GM08714 (cell line): ENCODE data around the gene CCDC97.

ENCODE experiments used
- H3K4me3 ChIP-seq: fragments of 200-500 bp; sonication (Bioruptor generic); 2 replicates; pipeline ENCODE4 v1.5.1; 2014; ENCODE audit warnings: mild to moderate bottlenecking, low read length, inconsistent platforms
- ZNF274 ChIP-seq: IDR thresholded peaks from 2 replicates; pipeline ENCODE4 v1.6.1; 2012; ENCODE audit warnings: mild to moderate bottlenecking, low read depth, low read length

CCDC97 gene

DNA sequence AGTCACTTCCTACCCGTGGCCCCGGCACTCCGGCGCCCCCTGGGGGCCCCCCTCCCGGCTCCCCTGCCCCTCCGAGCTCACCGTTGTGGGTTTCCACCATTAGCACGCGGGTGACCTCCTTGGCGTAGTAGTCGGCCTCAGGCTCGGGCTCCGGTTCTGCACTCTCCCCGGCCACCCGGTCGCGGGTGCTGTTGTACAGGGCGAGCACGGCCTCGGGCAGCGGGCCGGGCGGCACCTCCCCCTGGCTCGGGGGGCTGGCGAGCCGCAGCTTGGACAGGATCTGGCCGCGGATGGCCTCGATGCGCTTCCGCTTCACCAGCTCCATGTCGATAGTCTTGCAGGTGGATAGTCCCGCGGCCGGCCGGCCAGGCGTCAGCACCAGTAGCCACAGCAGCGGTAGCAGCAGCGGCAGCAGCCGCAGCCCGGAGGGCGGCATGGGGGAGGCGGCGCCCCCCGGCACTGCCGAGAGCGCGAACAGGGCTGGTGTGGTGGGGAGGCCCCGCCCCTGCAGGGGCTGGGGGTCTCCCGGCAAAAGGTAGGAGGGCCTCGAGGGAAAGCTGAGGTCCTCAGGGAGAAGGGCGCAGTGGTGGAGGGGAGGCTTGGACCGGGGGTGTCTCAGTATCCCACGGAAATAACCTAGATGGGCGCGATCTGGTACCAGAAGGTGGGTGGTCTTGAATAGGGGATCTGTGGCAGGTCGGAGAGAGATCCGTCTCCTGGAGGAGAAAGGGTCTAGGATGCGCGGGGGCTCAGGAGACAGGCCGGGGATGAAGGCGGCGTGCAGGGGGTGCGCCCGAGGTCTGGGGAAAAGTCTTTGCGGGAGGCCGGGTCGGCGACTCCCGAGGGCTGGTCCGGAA lies 42.9 kb downstream of the CCDC97 start:
- H3K4me3 ChIP-seq = peak overlapping the region; percentile 78
- TF ChIP-seq ZNF274 = no peak

DNA sequence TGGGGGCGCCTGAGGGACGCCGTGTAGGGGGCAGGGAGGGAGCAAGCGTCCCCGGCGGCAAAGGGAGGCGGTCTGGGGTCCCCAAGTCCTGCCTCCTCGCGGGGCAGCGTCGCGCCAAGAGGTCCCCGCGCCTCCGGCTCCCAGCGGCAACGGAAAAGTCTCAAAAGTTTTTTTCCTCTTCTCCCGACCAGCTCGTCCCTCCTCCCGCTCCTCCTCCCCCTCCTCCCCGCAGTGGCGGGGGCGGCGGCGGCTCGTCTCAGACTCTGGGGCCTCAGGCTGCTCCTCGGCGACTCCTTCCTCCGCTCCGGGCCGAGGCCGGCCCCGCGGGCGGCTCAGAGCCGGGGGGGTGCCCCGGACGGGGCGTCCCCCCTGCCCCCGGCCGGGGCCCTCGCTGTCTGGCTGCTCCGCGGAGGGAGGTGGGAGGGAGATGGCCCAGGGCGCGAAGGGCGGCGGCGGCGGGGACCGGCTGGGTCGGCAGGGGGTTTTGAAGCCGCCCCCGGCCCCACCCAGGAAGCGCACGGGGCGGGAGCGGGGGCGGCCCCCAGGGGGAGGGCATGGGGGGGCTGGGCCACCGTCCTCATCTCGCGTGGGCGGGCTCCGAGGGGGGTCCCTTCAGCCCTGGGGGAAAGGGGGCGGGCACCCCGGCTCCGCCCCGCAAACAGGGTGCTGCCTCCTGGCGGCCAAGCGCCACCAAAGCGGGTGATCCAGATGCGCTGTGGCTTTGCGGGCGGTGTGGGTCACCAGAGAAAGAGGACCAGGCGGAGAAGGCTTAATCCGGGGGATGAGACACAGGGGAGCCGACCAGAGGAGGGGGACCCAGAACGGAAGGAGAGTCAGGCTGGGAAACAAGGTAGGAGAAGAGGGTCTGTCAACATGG lies 43.7 kb downstream of the CCDC97 start, which contains the start of gene TGFB1:
Gene TGFB1, minus strand, starts transcription at position 457 of the 877 bp plus-strand sequence. CDS start 878 bp downstream, outside the sequence.
- H3K4me3 ChIP-seq = peak within 1 kb of the TSS; percentile 78
- TF ChIP-seq ZNF274 = no peak

GRCh38 chr19:41354343-41354953 lies 44.5 kb downstream of the CCDC97 start:
- no peak for TF ChIP-seq ZNF274

GRCh38 chr19:41355035-41355434 lies 45.1 kb downstream of the CCDC97 start:
- no peak for TF ChIP-seq ZNF274
- H3K4me3 ChIP-seq = no peak overlapping the region

More at GRCh38 chr19:41354343-41354953, 44.5 kb downstream of the CCDC97 start:
- peak overlapping the region; percentile 12; the same call in 1 of the 2 replicates for H3K4me3 ChIP-seq

DNA sequence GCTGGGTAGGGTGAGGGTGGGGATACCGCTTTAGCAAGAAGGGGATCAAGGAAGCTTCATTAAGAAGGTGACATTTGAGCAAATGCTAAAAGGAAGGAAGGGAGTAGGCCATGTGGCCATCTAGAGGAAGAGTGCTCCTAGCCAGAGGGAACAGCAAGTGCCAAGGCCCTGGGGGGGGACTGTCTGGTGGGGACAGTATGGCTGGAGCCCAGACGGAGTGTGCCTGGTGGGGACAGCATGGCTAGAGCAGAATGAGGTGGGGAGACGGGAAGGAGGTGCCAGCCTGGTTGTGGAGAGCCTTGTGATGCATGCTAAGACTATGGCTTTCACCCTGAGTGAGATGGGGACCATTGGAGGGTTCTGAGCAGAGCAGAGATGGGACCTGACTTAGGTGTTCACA lies 45.8 kb downstream of the CCDC97 start:
- no peak for TF ChIP-seq ZNF274
- H3K4me3 ChIP-seq = no peak overlapping the region

DNA sequence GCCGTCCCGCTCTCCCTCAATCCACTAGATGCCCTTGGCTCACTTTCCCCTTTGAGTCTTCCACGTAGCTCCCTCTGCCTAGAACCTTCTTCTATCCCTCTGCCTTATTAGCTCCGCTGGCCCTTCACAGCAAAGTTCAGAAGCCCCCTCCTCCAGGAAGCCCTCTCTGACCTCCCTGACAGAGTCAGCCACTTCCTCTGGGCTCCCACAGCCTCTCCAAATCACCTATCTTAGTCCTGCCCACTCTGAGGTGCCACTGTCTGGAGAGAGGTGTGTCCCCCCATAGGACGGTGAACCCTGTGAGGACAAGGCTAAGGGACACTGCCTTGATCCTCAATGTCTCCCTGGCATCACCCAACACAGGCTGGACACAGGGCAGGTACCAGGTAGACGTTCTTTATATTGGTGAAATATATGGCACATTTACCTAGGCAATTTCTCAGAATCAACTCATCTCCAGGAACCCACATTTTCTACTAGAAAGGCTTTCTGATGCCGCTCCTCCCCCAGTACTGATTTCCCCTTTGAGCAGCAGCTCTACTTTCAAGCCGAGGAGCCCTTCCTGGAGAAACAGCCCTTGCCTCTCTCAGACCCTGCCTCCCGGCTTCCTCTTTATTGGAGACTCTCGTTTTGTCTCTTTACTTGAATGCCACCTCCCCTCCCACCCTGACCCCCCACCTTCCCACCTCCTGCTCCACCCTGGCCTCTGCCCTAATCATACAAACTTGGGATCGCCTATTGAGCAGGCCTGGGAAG lies 47.2 kb downstream of the CCDC97 start:
- no peak for TF ChIP-seq ZNF274
- no peak overlapping the region for H3K4me3 ChIP-seq

- no peak for TF ChIP-seq ZNF274
- no peak overlapping the region for H3K4me3 ChIP-seq
Observed at GRCh38 chr19:41357746-41358145, 47.8 kb downstream of the CCDC97 start.

GRCh38 chr19:41359741-41360140 lies 49.8 kb downstream of the CCDC97 start:
- no peak overlapping the region for H3K4me3 ChIP-seq
- no peak for TF ChIP-seq ZNF274

DNA sequence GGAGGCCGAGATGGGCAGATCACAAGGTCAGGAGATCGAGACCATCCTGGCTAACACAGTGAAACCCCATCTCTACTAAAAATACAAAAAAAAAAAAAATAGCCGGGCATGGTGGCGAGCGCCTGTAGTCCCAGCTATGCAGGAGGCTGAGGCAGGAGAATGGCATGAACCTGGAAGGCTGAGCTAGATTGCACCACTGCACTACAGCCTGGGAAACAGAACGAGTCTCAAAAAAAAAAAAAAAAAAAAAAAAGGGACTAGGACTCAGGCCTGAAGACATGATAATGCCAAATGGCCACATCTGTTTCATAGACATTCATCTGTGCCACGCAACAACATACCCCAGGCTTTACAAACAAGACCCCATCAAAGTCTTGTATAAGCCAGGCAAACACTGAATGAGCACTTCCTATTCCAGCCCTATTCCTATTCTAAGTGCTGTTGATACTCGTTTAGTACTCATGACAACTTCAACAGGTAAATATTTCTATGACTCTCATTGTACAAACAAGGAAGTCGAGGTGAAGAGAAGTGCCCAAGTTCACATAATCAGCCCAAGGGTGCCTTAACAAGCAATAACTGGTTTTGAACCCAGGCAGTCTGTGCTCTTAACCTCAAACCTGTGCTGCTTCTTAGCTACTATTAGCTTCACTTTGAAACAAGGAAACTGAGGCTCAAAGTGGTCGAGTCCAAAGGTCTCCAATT lies 52.3 kb downstream of the CCDC97 start:
- H3K4me3 ChIP-seq = no peak overlapping the region
- no peak for TF ChIP-seq ZNF274

DNA sequence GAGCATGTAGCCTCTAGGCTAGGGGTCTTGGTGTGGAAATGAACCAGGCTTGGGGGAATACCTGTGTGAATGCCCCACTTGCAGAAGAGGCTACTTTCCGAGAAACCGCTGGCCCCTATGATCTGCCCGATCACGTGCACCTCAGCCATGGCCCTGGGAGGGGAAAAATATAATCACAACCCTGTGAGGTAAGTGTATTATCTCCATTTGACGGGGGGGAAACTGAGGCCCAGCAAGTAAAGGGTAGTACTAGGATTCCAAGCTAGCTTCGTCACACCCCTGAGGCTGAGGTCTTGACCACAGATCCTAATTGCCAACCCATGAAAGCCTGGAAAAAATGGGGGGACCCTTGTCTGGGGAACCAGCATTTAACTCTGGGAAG lies 53.4 kb downstream of the CCDC97 start:
- TF ChIP-seq ZNF274 = no peak
- peak overlapping the region; percentile 87; the same call in 1 of the 2 replicates for H3K4me3 ChIP-seq

DNA sequence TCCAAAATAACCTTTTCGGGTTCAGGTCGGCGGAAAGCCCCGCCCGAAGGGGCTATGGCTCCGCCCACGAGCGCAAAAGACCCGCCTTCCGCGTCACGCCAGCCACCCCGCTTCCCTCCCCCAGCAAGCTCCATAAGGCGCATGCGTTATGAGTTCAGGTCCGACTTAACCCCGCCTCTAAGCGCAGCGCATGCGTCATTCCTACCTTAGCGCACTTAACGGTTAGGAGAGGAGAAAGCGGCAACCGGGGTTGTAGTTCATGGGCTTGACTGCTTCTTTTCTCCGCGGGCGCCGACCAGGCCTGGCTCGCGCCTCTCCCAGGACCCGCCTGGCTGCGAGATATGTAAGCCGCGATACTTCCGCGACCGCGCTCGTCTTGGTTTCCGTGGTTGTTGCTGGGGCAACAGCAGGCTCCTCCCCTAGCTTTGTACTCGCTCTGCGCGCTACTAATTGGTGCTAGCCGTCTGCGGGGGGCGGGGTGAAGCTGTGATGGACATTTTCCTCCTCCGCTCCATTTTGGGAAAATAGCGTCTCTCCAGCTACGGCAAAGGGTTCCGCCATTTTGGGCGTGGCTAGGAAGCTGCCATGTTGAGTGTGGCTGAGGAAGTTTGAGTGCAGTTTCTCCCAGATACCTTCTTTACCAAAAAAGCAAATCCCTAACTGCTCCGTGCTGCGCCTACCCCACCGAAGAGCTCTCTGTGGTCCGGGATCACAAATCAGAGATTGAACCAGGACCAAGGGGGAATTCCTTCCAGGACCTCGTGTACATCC lies 54.0 kb downstream of the CCDC97 start, which contains the start of gene B9D2:
Gene B9D2, minus strand, starts transcription at position 397 of the 771 bp plus-strand sequence. CDS start 630 bp downstream, outside the sequence.
- no peak for TF ChIP-seq ZNF274

More for the DNA sequence above, 54.0 kb downstream of the CCDC97 start, which contains the start of gene B9D2:
- peak within 1 kb of the TSS; percentile 87 for H3K4me3 ChIP-seq
